Dendritic cell treated with granulocyte-macrophage colony-stimulating factor and Interleukin-4, amounts not matched to agents 40 ng/mL and 50 ng/mL, for 4 days (primary cell): ENCODE results near the gene TBC1D24.
"Not testable (repeated sequence)": the region's sequence is repeated elsewhere in the genome, so short reads cannot be mapped to it uniquely, and the experiment has no call there.

Source experiments
- H3K27ac Mint-ChIP-seq: one replicate; pipeline ENCODE4 v1.8.0; 2022; ENCODE audit warnings: mild to moderate bottlenecking, mixed read lengths
- H3K27me3 Mint-ChIP-seq: one replicate; pipeline ENCODE4 v1.8.0; 2022; ENCODE audit warnings: mild to moderate bottlenecking, mixed read lengths
- H3K36me3 Mint-ChIP-seq: one replicate; pipeline ENCODE4 v1.8.0; 2022; ENCODE audit warnings: low read depth, mixed read lengths
- H3K4me1 Mint-ChIP-seq: one replicate; pipeline ENCODE4 v1.8.0; 2022; ENCODE audit warnings: low read depth, mixed read lengths
- H3K4me3 Mint-ChIP-seq: one replicate; pipeline ENCODE4 v1.8.0; 2022; ENCODE audit warnings: mild to moderate bottlenecking, moderate library complexity, mixed read lengths
- H3K9me3 Mint-ChIP-seq: one replicate; pipeline ENCODE4 v1.8.0; 2022; ENCODE audit warnings: mixed read lengths
- intact Hi-C: fragments of 100-400 bp; cut with micrococcal nuclease; formaldehyde crosslinking; loops from one replicate; pipeline ENCODE4 v1.15.0; 2022

Gene TBC1D24

GRCh38 chr16:2437032-2437790 lies 37.7 kb upstream of the TBC1D24 start:
- no peak overlapping the region for H3K27ac Mint-ChIP-seq
- no peak overlapping the region for H3K4me3 Mint-ChIP-seq
- H3K9me3 Mint-ChIP-seq: no peaks in the 10 kb centered on the region
- H3K36me3 Mint-ChIP-seq: peaks cover 64% of the 10 kb centered on the region
- no peaks in the 10 kb centered on the region for H3K4me1 Mint-ChIP-seq
- intact Hi-C loops: no loop called here
- no peaks in the 10 kb centered on the region for H3K27me3 Mint-ChIP-seq

DNA sequence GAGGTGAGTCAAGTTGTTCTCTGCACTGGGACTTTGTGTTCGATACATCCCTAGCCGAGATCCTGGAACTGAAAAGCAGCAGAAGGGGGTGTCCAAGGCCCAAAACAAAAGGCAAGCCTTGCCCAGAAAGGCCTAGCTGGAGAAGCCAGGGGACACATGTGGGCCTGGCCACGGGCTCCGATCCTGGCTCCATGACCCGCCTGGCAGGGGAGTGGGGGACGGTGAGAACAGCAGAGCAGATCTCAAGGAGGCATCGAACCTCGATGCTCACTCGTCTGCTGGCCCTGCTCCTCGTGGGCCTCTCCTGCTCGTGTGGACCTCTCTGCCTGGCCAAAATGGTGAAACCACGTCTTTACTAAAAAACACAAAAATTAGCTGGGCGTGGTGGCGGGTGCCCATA lies 36.8 kb upstream of the TBC1D24 start:
- peaks cover 55% of the 10 kb centered on the region for H3K36me3 Mint-ChIP-seq
- intact Hi-C loops: no loop called here
- H3K9me3 Mint-ChIP-seq: no peaks in the 10 kb centered on the region
- H3K27me3 Mint-ChIP-seq: no peaks in the 10 kb centered on the region
- H3K4me3 Mint-ChIP-seq: no peak overlapping the region
- no peaks in the 10 kb centered on the region for H3K4me1 Mint-ChIP-seq
- no peak overlapping the region for H3K27ac Mint-ChIP-seq

GRCh38 chr16:2439598-2439997 lies 35.3 kb upstream of the TBC1D24 start:
- H3K4me3 Mint-ChIP-seq: no peak overlapping the region
- no peak overlapping the region for H3K27ac Mint-ChIP-seq
- intact Hi-C loops: no loop called here
- H3K9me3 Mint-ChIP-seq: no peaks in the 10 kb centered on the region
- no peaks in the 10 kb centered on the region for H3K4me1 Mint-ChIP-seq
- no peaks in the 10 kb centered on the region for H3K27me3 Mint-ChIP-seq
- peaks cover 62% of the 10 kb centered on the region for H3K36me3 Mint-ChIP-seq

- H3K27ac Mint-ChIP-seq, H3K4me1 Mint-ChIP-seq, H3K9me3 Mint-ChIP-seq, intact Hi-C loops, H3K27me3 Mint-ChIP-seq, H3K4me3 Mint-ChIP-seq: not testable (repeated sequence)
- H3K36me3 Mint-ChIP-seq: peaks cover 71% of the 10 kb centered on the region
These were observed 33.7 kb upstream of the TBC1D24 start for GRCh38 chr16:2441143-2441804.

DNA sequence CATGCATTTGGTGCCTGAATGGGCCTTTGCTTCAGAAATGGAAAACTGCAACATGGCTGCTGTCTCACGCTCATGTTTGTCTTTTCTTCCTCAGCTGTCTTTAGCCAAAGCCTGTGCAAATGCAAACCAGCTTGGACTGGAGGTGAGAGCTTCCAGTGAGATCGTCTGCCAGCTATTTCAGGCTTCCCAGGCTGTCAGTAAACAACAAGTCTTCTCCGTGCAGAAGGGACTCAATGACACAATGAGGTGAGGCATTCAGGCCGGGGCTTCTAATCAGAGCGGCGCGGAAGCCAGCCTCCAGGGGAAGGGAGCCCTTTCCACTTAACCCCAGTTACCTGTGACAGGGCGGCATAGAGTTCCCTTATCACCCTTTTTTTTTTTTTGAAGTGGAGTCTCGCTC lies 31.4 kb upstream of the TBC1D24 start:
- intact Hi-C loops: no loop called here

GRCh38 chr16:2447920-2448583 lies 26.9 kb upstream of the TBC1D24 start:
- H3K27ac Mint-ChIP-seq: no peak overlapping the region
- no peak overlapping the region for H3K4me3 Mint-ChIP-seq
- H3K36me3 Mint-ChIP-seq: peaks cover 90% of the 10 kb centered on the region
- no peaks in the 10 kb centered on the region for H3K4me1 Mint-ChIP-seq
- no peaks in the 10 kb centered on the region for H3K27me3 Mint-ChIP-seq
- intact Hi-C loops: no loop called here
- no peaks in the 10 kb centered on the region for H3K9me3 Mint-ChIP-seq

More for the DNA sequence above, 31.4 kb upstream of the TBC1D24 start:
- H3K27ac Mint-ChIP-seq: no peak overlapping the region
- H3K9me3 Mint-ChIP-seq: no peaks in the 10 kb centered on the region
- peaks cover 71% of the 10 kb centered on the region for H3K36me3 Mint-ChIP-seq
- no peaks in the 10 kb centered on the region for H3K4me1 Mint-ChIP-seq
- no peak overlapping the region for H3K4me3 Mint-ChIP-seq
- H3K27me3 Mint-ChIP-seq: no peaks in the 10 kb centered on the region

GRCh38 chr16:2449118-2449517 lies 25.8 kb upstream of the TBC1D24 start:
- peaks cover 92% of the 10 kb centered on the region for H3K36me3 Mint-ChIP-seq
- H3K4me1 Mint-ChIP-seq: no peaks in the 10 kb centered on the region
- no peaks in the 10 kb centered on the region for H3K9me3 Mint-ChIP-seq
- no peak overlapping the region for H3K27ac Mint-ChIP-seq
- H3K4me3 Mint-ChIP-seq: no peak overlapping the region
- no peaks in the 10 kb centered on the region for H3K27me3 Mint-ChIP-seq
- intact Hi-C loops: no loop called here

- Mint-ChIP-seq H3K27me3 (no peaks in the 10 kb centered on the region), H3K36me3 (peaks cover 89% of the 10 kb centered on the region)
- intact Hi-C loops: no loop called here
These were observed 24.4 kb upstream of the TBC1D24 start for GRCh38 chr16:2450535-2450934.

DNA sequence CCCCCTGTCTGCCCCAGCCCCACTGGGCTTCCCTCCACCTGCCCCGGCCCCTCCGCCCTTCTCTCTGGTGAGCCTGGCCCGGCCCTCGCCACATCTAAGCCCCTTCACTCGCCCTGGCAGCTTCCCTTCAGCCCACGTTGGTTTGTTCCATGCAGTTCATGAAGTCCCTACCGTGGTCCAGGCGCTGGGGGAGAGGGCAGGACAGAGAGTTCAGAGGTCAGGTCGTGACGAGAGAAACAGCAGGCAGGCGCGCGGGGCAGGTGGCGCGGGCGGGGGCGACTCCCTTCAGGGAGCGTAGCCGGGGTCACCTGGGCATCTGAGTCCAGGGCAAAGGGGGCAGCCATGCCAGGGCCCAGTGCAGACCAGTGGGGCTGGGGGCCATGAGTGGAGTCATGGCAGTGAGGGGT lies 23.9 kb upstream of the TBC1D24 start:
- peaks cover 89% of the 10 kb centered on the region for H3K36me3 Mint-ChIP-seq
- intact Hi-C loops: no loop called here
- no peaks in the 10 kb centered on the region for H3K4me1 Mint-ChIP-seq
- no peaks in the 10 kb centered on the region for H3K9me3 Mint-ChIP-seq
- no peak overlapping the region for H3K27ac Mint-ChIP-seq
- H3K4me3 Mint-ChIP-seq: no peak overlapping the region
- no peaks in the 10 kb centered on the region for H3K27me3 Mint-ChIP-seq

More at GRCh38 chr16:2450535-2450934, 24.4 kb upstream of the TBC1D24 start:
- Mint-ChIP-seq H3K9me3 (no peaks in the 10 kb centered on the region), H3K27ac (no peak overlapping the region), H3K4me1 (no peaks in the 10 kb centered on the region), H3K4me3 (no peak overlapping the region)

- no peak overlapping the region for H3K27ac Mint-ChIP-seq
- no peaks in the 10 kb centered on the region for H3K9me3 Mint-ChIP-seq
- no peaks in the 10 kb centered on the region for H3K27me3 Mint-ChIP-seq
- no peaks in the 10 kb centered on the region for H3K4me1 Mint-ChIP-seq
- intact Hi-C loops: no loop called here
- no peak overlapping the region for H3K4me3 Mint-ChIP-seq
- peaks cover 89% of the 10 kb centered on the region for H3K36me3 Mint-ChIP-seq
These were observed 23.0 kb upstream of the TBC1D24 start for GRCh38 chr16:2451851-2452320.

- Mint-ChIP-seq H3K4me1 (no peaks in the 10 kb centered on the region), H3K36me3 (peaks cover 86% of the 10 kb centered on the region), H3K27ac (no peak overlapping the region), H3K4me3 (no peak overlapping the region), H3K9me3 (no peaks in the 10 kb centered on the region), H3K27me3 (no peaks in the 10 kb centered on the region)
- intact Hi-C loops: no loop called here
These were observed 22.3 kb upstream of the TBC1D24 start for GRCh38 chr16:2452650-2453049.

DNA sequence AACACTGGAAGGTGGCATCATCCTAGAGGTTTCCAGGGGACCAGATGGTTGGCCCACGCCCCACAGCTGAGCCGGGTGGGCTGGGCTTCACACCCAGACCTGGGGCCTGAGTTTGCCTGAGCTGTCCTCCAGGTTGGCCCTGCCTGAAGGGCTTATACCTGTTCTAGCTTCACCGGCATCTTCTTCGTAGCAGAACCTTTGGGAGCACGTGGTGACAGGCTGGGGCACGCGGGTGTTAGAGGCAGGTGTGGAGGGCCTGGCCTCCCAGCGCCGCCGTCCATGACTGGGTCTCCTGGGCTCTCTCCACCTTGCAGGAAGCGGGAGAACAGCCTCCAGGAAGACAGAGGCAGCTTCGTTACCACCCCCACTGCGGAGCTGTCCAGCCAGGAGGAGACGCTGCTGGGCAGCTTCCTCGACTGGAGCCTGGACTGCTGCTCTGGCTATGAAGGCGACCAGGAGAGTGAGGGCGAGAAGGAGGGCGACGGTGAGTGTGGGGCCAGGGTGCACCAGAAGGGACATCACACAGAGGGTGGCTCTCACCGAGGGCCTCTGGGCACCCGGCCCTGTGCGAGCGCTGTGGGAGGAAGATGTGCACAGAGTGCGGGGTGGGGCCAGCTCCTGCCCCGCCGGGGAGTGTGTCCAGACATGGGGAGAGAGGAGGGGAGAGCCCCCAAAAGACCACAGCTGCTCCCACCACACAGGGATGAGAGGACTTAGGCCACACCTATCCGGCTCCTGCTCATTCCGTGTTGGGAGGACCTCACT lies 19.7 kb upstream of the TBC1D24 start:
- intact Hi-C loops: no loop called here
- Mint-ChIP-seq H3K9me3 (no peaks in the 10 kb centered on the region), H3K27ac (no peak overlapping the region), H3K36me3 (peaks cover 61% of the 10 kb centered on the region), H3K4me1 (peaks cover 7% of the 10 kb centered on the region), H3K27me3 (peaks cover 2% of the 10 kb centered on the region), H3K4me3 (no peak overlapping the region)

- Mint-ChIP-seq H3K4me1 (peaks cover 7% of the 10 kb centered on the region), H3K9me3 (no peaks in the 10 kb centered on the region), H3K27ac (no peak overlapping the region), H3K27me3 (peaks cover 2% of the 10 kb centered on the region), H3K4me3 (no peak overlapping the region), H3K36me3 (peaks cover 50% of the 10 kb centered on the region)
- intact Hi-C loops: no loop called here
These were observed 18.3 kb upstream of the TBC1D24 start for GRCh38 chr16:2456551-2457153.
